GM19397 (cell line): ENCODE measurements around the gene CELSR3.
A peak's percentile ranks its signal among the peaks of the same experiment; 100 is the strongest.

Source experiments
- ATAC-seq: cut with Tn5 transposase; IDR thresholded peaks from one replicate; pipeline ENCODE4 v1.9.1; 2021; ENCODE audit warnings: mild to moderate bottlenecking, moderate library complexity; ENCODE audit not compliant: unreplicated experiment

Gene CELSR3

GRCh38 chr3:48688032-48688736, 25.5 kb upstream of the CELSR3 start:
- ATAC-seq = no peak

- ATAC-seq = no peak
These were observed 24.6 kb upstream of the CELSR3 start for GRCh38 chr3:48687220-48687678.

- ATAC-seq = no peak
These were observed 24.0 kb upstream of the CELSR3 start for GRCh38 chr3:48686538-48687219.

- peak; percentile 86 for ATAC-seq
These were observed 23.2 kb upstream of the CELSR3 start, which contains the start of gene NCKIPSD for GRCh38 chr3:48685603-48686511. TSS of gene NCKIPSD (minus strand) at chr3:48685915. CDS start at chr3:48685807, 108 bp downstream.

GRCh38 chr3:48685293-48685602, 22.6 kb upstream of the CELSR3 start:
- no peak for ATAC-seq

- no peak for ATAC-seq
These were observed 21.9 kb upstream of the CELSR3 start for GRCh38 chr3:48684480-48685143.

- no peak for ATAC-seq
These were observed 21.3 kb upstream of the CELSR3 start for GRCh38 chr3:48684054-48684349.

GRCh38 chr3:48682786-48683185, 20.1 kb upstream of the CELSR3 start:
- ATAC-seq = no peak

- no peak for ATAC-seq
These were observed 19.4 kb upstream of the CELSR3 start for GRCh38 chr3:48681974-48682610.

- ATAC-seq = no peak
These were observed 18.8 kb upstream of the CELSR3 start for GRCh38 chr3:48681541-48681880.

- ATAC-seq = no peak
These were observed 18.3 kb upstream of the CELSR3 start for GRCh38 chr3:48680811-48681540.

- ATAC-seq = no peak
These were observed 17.0 kb upstream of the CELSR3 start for GRCh38 chr3:48679411-48680391.

- no peak for ATAC-seq
These were observed 16.1 kb upstream of the CELSR3 start for GRCh38 chr3:48678566-48679380.

GRCh38 chr3:48678056-48678455, 15.4 kb upstream of the CELSR3 start:
- ATAC-seq = no peak

GRCh38 chr3:48674505-48674904, 11.8 kb upstream of the CELSR3 start:
- no peak for ATAC-seq

GRCh38 chr3:48672522-48672921, 9.8 kb upstream of the CELSR3 start:
- ATAC-seq = no peak

GRCh38 chr3:48664929-48665328, 2.2 kb upstream of the CELSR3 start:
- no peak for ATAC-seq

GRCh38 chr3:48664313-48664644, 1.6 kb upstream of the CELSR3 start:
- ATAC-seq = no peak
